IMR-90 (cell line): ENCODE measurements around the gene HOXD9. TPM values are rescaled to one million over a fixed set of nuclear protein-coding genes. Genes with fewer than 3 reads are reported as not detected.

ENCODE experiments used
- ATAC-seq: fragments of 200-7000 bp; cut with Tn5 transposase; 2 replicates; pipeline ENCODE4 v1.9.1; 2020; ENCODE audit warnings: low read depth, mild to moderate bottlenecking, moderate library complexity
- BruUV-seq: library from RNA; stranded (reverse); fragments of 400-500 nt; replicated peaks from 2 replicates; lab custom pipeline; 2021; lab: Mats Ljungman, UMichigan
- CTCF ChIA-PET: fragments of 300-600 bp; formaldehyde crosslinking; extraction: SDS; loops from one replicate; lab custom pipeline; 2021; ENCODE audit warnings: antibody characterized with exemption; lab: Yijun Ruan, JAX
- POLR2A ChIA-PET: fragments of 300-600 bp; sonication (Branson Sonifier 250); formaldehyde crosslinking; loops from one replicate; lab custom pipeline; 2022; ENCODE audit warnings: antibody characterized with exemption; ENCODE audit not compliant: unreplicated experiment; lab: Charles Lee
- DNase-seq: peaks from one replicate; pipeline ENCODE4 v3.0.0; 2013
- H2AFZ ChIP-seq: replicated peaks from 2 replicates; pipeline ENCODE3; 2013; ENCODE audit warnings: low read length, mild to moderate bottlenecking; ENCODE audit not compliant: poor library complexity
- H2AK5ac ChIP-seq: 2 replicates; pipeline ENCODE4 v1.6.1; 2013; ENCODE audit warnings: low read depth, low read length, inconsistent platforms
- H2AK9ac ChIP-seq: replicated peaks from 2 replicates; pipeline ENCODE3; 2013; ENCODE audit warnings: mild to moderate bottlenecking, low read depth, low read length, moderate library complexity; ENCODE audit not compliant: poor library complexity
- H2BK120ac ChIP-seq: 2 replicates; pipeline ENCODE4 v1.6.1; 2013; ENCODE audit warnings: low read depth, low read length, inconsistent platforms
- H2BK15ac ChIP-seq: 3 replicates; pipeline ENCODE4 v1.6.1; 2013; ENCODE audit warnings: low read depth, low read length, inconsistent platforms
- H2BK20ac ChIP-seq: 2 replicates; pipeline ENCODE4 v1.6.1; 2013; ENCODE audit warnings: low read depth, mild to moderate bottlenecking, inconsistent platforms, low read length, moderate library complexity
- H2BK5ac ChIP-seq: 2 replicates; pipeline ENCODE4 v1.6.1; 2013; ENCODE audit warnings: mild to moderate bottlenecking, low read depth, low read length, inconsistent platforms; ENCODE audit not compliant: poor library complexity, severe bottlenecking
- H3K14ac ChIP-seq: replicated peaks from 2 replicates; pipeline ENCODE4 v1.6.1; 2013; ENCODE audit warnings: low read depth, low read length, inconsistent platforms
- H3K18ac ChIP-seq: 2 replicates; pipeline ENCODE4 v1.6.1; 2013; ENCODE audit warnings: low read depth, low read length, control low read depth
- H3K23ac ChIP-seq: 2 replicates; pipeline ENCODE4 v1.6.1; 2013; ENCODE audit warnings: low read depth, low read length, inconsistent platforms
- H3K27ac ChIP-seq: 2 replicates; pipeline ENCODE4 v1.5.1; 2013; ENCODE audit warnings: mild to moderate bottlenecking, control low read depth, low read length; ENCODE audit not compliant: insufficient read depth
- H3K27me3 ChIP-seq: 2 replicates; pipeline ENCODE4 v1.6.1; 2013; ENCODE audit warnings: low read length; ENCODE audit not compliant: control insufficient read depth, insufficient read depth
- H3K36me3 ChIP-seq: 2 replicates; pipeline ENCODE4 v1.6.1; 2013; ENCODE audit warnings: low read length, mixed read lengths; ENCODE audit not compliant: control insufficient read depth, insufficient read depth
- H3K4ac ChIP-seq: 2 replicates; pipeline ENCODE4 v1.6.1; 2013; ENCODE audit warnings: low read depth, low read length, inconsistent platforms
- H3K4me1 ChIP-seq: 2 replicates; pipeline ENCODE4 v1.6.1; 2013; ENCODE audit warnings: low read length, mixed read lengths; ENCODE audit not compliant: control insufficient read depth, insufficient read depth
- H3K4me2 ChIP-seq: 2 replicates; pipeline ENCODE4 v1.6.1; 2013; ENCODE audit warnings: low read depth, mild to moderate bottlenecking, control low read depth, low read length, moderate library complexity
- H3K4me3 ChIP-seq: 2 replicates; pipeline ENCODE4 v1.5.1; 2013; ENCODE audit warnings: low read depth, mild to moderate bottlenecking, control low read depth, low read length, moderate library complexity; ENCODE audit not compliant: insufficient read depth
- H3K56ac ChIP-seq: 2 replicates; pipeline ENCODE4 v1.6.1; 2013; ENCODE audit warnings: low read length, inconsistent platforms; ENCODE audit not compliant: insufficient read depth; ENCODE audit errors: extremely low read depth
- H3K79me1 ChIP-seq, 2 experiments: 2 replicates each; pipeline ENCODE4 v1.6.1; 2013; ENCODE audit warnings: low read length in 2 of 2, inconsistent platforms in 1 of 2, low read depth in 1 of 2
- H3K9ac ChIP-seq: 2 replicates; pipeline ENCODE4 v1.6.1; 2013; ENCODE audit warnings: low read depth, low read length, control low read depth
- H3K9me1 ChIP-seq: 2 replicates; pipeline ENCODE4 v1.6.1; 2013; ENCODE audit warnings: low read length, inconsistent platforms; ENCODE audit not compliant: insufficient read depth
- H3K9me3 ChIP-seq: 2 replicates; pipeline ENCODE4 v1.6.1; 2013; ENCODE audit warnings: low read length; ENCODE audit not compliant: control insufficient read depth, insufficient read depth
- H4K20me1 ChIP-seq: 2 replicates; pipeline ENCODE4 v1.6.1; 2013; ENCODE audit warnings: low read length, inconsistent platforms; ENCODE audit not compliant: insufficient read depth
- H4K5ac ChIP-seq: 2 replicates; pipeline ENCODE4 v1.6.1; 2013; ENCODE audit warnings: mild to moderate bottlenecking, low read depth, low read length, control low read depth
- H4K8ac ChIP-seq, 2 experiments: 2 replicates each; pipeline ENCODE4 v1.6.1; 2013; ENCODE audit warnings: low read depth in 2 of 2, low read length in 2 of 2, control low read depth in 1 of 2, inconsistent platforms in 1 of 2
- H4K91ac ChIP-seq: 2 replicates; pipeline ENCODE4 v1.6.1; 2013; ENCODE audit warnings: low read depth, low read length, inconsistent platforms; ENCODE audit not compliant: insufficient read depth
- BHLHE40 ChIP-seq: fragments of 150-350 bp; IDR thresholded peaks from 2 replicates; pipeline ENCODE4 v1.6.1; 2016; ENCODE audit warnings: mild to moderate bottlenecking, low read depth, low read length
- CEBPB ChIP-seq: IDR thresholded peaks from 2 replicates; pipeline ENCODE4 v1.6.1; 2012; ENCODE audit warnings: low read depth, low read length, improper control_type of control experiment
- CHD1 ChIP-seq: IDR thresholded peaks from 2 replicates; pipeline ENCODE4 v1.6.1; 2012; ENCODE audit warnings: low read depth, low read length, improper control_type of control experiment
- FOS ChIP-seq: fragments of 150-350 bp; IDR thresholded peaks from 2 replicates; pipeline ENCODE4 v1.6.1; 2016; ENCODE audit warnings: low read depth, low read length
- MAFK ChIP-seq: IDR thresholded peaks from 2 replicates; pipeline ENCODE4 v1.6.1; 2012; ENCODE audit warnings: low read depth, low read length, improper control_type of control experiment
- MXI1 ChIP-seq: IDR thresholded peaks from 2 replicates; pipeline ENCODE4 v1.6.1; 2012; ENCODE audit warnings: low read depth, mild to moderate bottlenecking, low read length, moderate library complexity, borderline replicate concordance
- NFE2L2 ChIP-seq: fragments of 150-350 bp; IDR thresholded peaks from 2 replicates; pipeline ENCODE4 v1.6.1; 2016; ENCODE audit warnings: low read depth, mild to moderate bottlenecking, low read length
- POLR2A ChIP-seq: IDR thresholded peaks from 2 replicates; pipeline ENCODE4 v1.6.1; 2012; ENCODE audit warnings: mild to moderate bottlenecking, low read depth, low read length
- RAD21 ChIP-seq: IDR thresholded peaks from 2 replicates; pipeline ENCODE4 v1.6.1; 2012; ENCODE audit warnings: low read length, improper control_type of control experiment
- RFX5 ChIP-seq: IDR thresholded peaks from 2 replicates; pipeline ENCODE4 v1.8.0; 2012; ENCODE audit warnings: low read depth, mild to moderate bottlenecking, low read length, moderate library complexity
- SMC3 ChIP-seq: fragments of 150-350 bp; IDR thresholded peaks from 2 replicates; pipeline ENCODE4 v1.6.1; 2016; ENCODE audit warnings: low read depth, mild to moderate bottlenecking, antibody characterized with exemption, low read length, moderate library complexity
- WGBS, 2 experiments: methylation state at CpG; one replicate each; pipeline versions ENCODE4 v1.1.5 to v1.1.7; 2013; ENCODE audit warnings: missing lambda C conversion rate in 2 of 2; ENCODE audit not compliant: insufficient read length in 1 of 2; ENCODE audit errors: extremely low coverage in 2 of 2; 5-methylcytosine and 5-hydroxymethylcytosine counted together
- dilution Hi-C: fragments of 300-500 bp; cut with HindIII; formaldehyde crosslinking; loops from one replicate; pipeline ENCODE4 v1.14.3; 2018; ENCODE audit warnings: low sequenced_read_pairs; ENCODE audit not compliant: unreplicated experiment
- in situ Hi-C: fragments of 300-500 bp; cut with MboI; formaldehyde crosslinking; loops from 3 replicates; pipeline ENCODE4 v1.14.3; 2019; ENCODE audit warnings: low sequenced_read_pairs, inconsistent platforms, mixed read lengths
- intact Hi-C: fragments of 100-400 bp; cut with micrococcal nuclease; formaldehyde crosslinking; loops from 2 replicates; pipeline ENCODE4 v1.10.0; 2022
- polyA plus RNA-seq, 3 experiments: library from polyadenylated mRNA; depleted of rRNA; stranded (reverse); fragments of >200 nt; gene quantifications; 2 replicates each; pipeline ENCODE4 v1.2.3, GENCODE V29; 2012; ENCODE audit warnings: low replicate concordance in 1 of 3
- total RNA-seq: library from RNA; depleted of rRNA; stranded (reverse); fragments of >200 nt; gene quantifications from 2 replicates; pipeline ENCODE4 v1.2.3, GENCODE V29; 2012
- TF ChIP-seq, protein P1 (sequence below): fragments of 150-350 bp; IDR thresholded peaks from 2 replicates; pipeline ENCODE4 v1.6.1; 2016; ENCODE audit warnings: low read depth, mild to moderate bottlenecking, low read length, moderate library complexity, borderline replicate concordance
- TF ChIP-seq, protein P2 (sequence below): conservative IDR thresholded peaks from 2 replicates; pipeline ENCODE4 v1.5.1; 2012; ENCODE audit warnings: mild to moderate bottlenecking, low read depth, low read length, improper control_type of control experiment

HOXD9 gene
- total and polyA plus RNA-seq, 2 of the 4 experiments (the other 2 are of a cell fraction) = not detected

DNA sequence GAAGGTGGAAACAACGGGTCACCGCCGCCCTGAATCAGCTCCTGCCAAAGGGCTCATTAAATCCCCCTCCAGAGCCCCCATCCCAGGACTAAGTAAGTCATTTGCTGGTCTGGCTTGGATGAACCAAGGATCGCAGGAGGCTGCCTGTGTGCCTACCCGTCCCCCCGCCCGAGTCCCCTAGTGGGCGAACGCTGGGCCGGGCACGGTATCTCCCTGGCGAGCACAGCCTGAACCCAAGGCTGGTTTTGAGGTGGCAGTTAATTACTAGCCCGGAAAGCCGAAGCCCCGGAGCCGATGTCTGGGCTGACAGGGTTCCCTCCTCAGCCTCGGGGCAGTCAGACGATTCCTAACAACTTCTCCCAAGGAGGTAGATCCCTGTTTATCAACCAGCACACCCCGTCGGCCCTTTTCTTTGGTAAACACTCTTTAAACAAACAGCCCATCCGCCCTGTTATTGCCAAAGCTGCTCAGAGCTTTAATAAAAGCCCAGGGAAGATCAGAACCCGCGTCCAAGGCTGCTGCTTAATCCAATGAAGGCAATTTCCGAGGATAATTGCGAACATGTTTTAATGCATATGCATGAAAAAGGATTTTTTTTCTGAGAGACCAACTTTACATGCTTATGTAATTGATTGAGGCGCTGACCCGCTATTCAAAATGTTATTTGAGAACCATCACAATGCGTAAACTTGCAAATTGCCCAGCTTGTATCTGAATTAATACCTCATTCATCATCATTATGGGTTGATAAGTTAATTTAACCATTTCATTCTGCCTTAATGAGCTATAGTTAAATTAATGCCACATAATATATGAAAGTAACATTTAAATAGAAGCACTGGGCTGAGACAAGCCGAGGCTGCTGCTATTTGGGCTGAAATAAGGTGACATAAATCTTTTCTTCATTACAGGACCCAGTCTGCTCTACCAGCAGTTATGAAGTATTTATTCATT, 49.3 kb upstream of the HOXD9 start (continued):
- TF ChIP-seq CHD1 = no peak
- no peak for TF ChIP-seq POLR2A

DNA sequence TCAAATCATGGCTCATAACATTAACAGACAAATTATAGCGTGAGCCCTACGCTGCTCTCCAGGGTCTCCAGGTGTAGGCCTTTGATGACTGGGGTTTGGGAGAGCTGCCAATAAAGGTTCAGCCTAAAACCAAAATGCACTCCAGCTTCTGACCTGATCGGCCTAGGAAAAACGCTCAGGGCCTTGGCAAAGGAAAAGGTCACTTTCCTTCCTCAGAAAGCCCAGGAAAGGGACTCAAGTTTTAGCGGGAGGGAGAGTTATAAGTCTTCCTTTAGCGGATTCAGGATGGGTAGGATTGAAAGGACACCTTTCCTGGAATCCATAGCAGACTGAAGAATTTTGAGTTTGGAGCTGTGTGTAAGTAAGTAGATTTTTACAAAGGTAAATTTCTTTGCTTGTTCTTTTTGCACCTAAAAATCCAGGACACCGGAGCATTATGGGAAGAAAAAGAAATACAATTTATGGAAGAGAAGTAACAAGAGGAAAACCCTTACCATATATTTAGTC, 47.5 kb upstream of the HOXD9 start:
- Histone ChIP-seq H2BK20ac (no peak overlapping the region), H3K4me3 (no peak overlapping the region), H3K18ac (no peak overlapping the region), H4K20me1 (no peaks in the 10 kb centered on the region), H3K14ac (no peak overlapping the region), H2BK120ac (no peak overlapping the region), H4K8ac (no peak overlapping the region), H3K36me3 (no peaks in the 10 kb centered on the region), H3K4me1 (no peaks in the 10 kb centered on the region), H2AK5ac (no peak overlapping the region), H4K5ac (no peak overlapping the region), H3K27ac (no peak overlapping the region), H3K27me3 (peaks cover 86% of the 10 kb centered on the region), H2BK15ac (no peak overlapping the region), H3K4me2 (no peak overlapping the region), H3K9me3 (peaks cover 10% of the 10 kb centered on the region; the same call in 1 of the 2 replicates), H4K91ac (no peak overlapping the region), H3K9me1 (no peaks in the 10 kb centered on the region), H3K4ac (no peak overlapping the region), H3K9ac (no peak overlapping the region), H2BK5ac (no peak overlapping the region), H2AK9ac (no peak overlapping the region), H3K23ac (no peak overlapping the region), H3K56ac (no peak overlapping the region), H3K79me1 (no peaks in the 10 kb centered on the region), H2AFZ (no peak overlapping the region)
- WGBS, 2 experiments = 0% methylated on average over 2 of the region's 7 CpGs; no CpG with 5 or more reads in 1 of the 2 experiments
- intact Hi-C loops (no loop called here), dilution Hi-C loops (no loop called here), in situ Hi-C loops (loop anchor here (25.0 kb wide), 2 partner anchors 1038 to 1338 kb away; no protein-coding TSS in a partner anchor)
- ChIA-PET POLR2A (no interaction called here), CTCF (no interaction called here)
- no peak for ATAC-seq
- DNase-seq = no peak
- BruUV-seq = no TSS peak
- TF ChIP-seq CEBPB (no peak), RFX5 (no peak), NFE2L2 (no peak), FOS (no peak), BHLHE40 (no peak), MAFK (no peak), RAD21 (no peak), CHD1 (no peak), POLR2A (no peak), SMC3 (no peak), MXI1 (no peak)
- TF ChIP-seq, protein P1, sequence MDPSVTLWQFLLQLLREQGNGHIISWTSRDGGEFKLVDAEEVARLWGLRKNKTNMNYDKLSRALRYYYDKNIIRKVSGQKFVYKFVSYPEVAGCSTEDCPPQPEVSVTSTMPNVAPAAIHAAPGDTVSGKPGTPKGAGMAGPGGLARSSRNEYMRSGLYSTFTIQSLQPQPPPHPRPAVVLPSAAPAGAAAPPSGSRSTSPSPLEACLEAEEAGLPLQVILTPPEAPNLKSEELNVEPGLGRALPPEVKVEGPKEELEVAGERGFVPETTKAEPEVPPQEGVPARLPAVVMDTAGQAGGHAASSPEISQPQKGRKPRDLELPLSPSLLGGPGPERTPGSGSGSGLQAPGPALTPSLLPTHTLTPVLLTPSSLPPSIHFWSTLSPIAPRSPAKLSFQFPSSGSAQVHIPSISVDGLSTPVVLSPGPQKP = no peak
- TF ChIP-seq, protein P2, sequence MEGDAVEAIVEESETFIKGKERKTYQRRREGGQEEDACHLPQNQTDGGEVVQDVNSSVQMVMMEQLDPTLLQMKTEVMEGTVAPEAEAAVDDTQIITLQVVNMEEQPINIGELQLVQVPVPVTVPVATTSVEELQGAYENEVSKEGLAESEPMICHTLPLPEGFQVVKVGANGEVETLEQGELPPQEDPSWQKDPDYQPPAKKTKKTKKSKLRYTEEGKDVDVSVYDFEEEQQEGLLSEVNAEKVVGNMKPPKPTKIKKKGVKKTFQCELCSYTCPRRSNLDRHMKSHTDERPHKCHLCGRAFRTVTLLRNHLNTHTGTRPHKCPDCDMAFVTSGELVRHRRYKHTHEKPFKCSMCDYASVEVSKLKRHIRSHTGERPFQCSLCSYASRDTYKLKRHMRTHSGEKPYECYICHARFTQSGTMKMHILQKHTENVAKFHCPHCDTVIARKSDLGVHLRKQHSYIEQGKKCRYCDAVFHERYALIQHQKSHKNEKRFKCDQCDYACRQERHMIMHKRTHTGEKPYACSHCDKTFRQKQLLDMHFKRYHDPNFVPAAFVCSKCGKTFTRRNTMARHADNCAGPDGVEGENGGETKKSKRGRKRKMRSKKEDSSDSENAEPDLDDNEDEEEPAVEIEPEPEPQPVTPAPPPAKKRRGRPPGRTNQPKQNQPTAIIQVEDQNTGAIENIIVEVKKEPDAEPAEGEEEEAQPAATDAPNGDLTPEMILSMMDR = no peak
